Thoracic aorta (tissue), 2 donors: Measurements from ENCODE around the gene GALNT2. TPM values are rescaled to one million over a fixed set of nuclear protein-coding genes. Genes with fewer than 3 reads are reported as not detected.

Source experiments
- ATAC-seq: fragments of 150-250 bp; one replicate; pipeline ENCODE4 v1.8.0; 2017; ENCODE audit warnings: low read depth; ENCODE audit not compliant: insufficient number of reproducible peaks, low FRiP score
- DNase-seq: peaks from one replicate; pipeline ENCODE4 v3.0.0-alpha.2; 2020; ENCODE audit warnings: low spot score
- H3K27ac ChIP-seq, 2 donors: fragments of 200-600 bp; sonication (generic); 1 replicate in 1 of 2; 2 replicates in 1 of 2; pipeline ENCODE4 v1.5.1; 2016; ENCODE audit warnings: mild to moderate bottlenecking in 2 of 2, moderate library complexity in 2 of 2
- H3K27me3 ChIP-seq: fragments of 200-600 bp; sonication (generic); replicated peaks from 2 replicates; pipeline ENCODE4 v1.6.0; 2016; ENCODE audit warnings: mild to moderate bottlenecking; ENCODE audit not compliant: insufficient read depth
- H3K36me3 ChIP-seq: fragments of 200-600 bp; sonication (generic); one replicate; pipeline ENCODE4 v1.5.1; 2016
- H3K4me1 ChIP-seq, 2 donors: fragments of 200-600 bp; sonication (generic); 1 replicate in 1 of 2; 2 replicates in 1 of 2; pipeline versions ENCODE4 v1.5.1 to v1.6.0; 2016; ENCODE audit warnings: low read depth in 2 of 2, mild to moderate bottlenecking in 1 of 2; ENCODE audit not compliant: control insufficient read depth in 1 of 2
- H3K4me3 ChIP-seq: fragments of 200-600 bp; sonication (generic); 2 replicates; pipeline ENCODE4 v1.5.1; 2016; ENCODE audit warnings: mild to moderate bottlenecking
- H3K9me3 ChIP-seq: fragments of 200-600 bp; sonication (generic); 2 replicates; pipeline ENCODE4 v1.5.1; 2016
- CTCF ChIP-seq: fragments of 200-600 bp; sonication (generic); IDR thresholded peaks from one replicate; pipeline ENCODE4 v1.5.1; 2019; ENCODE audit warnings: antibody characterized with exemption
- total RNA-seq, 2 donors: library from RNA; depleted of rRNA; stranded (reverse); fragments of >200 nt; gene quantifications; one replicate each; pipeline versions ENCODE4 v1.1.0 to v1.2.3, GENCODE V29; 2016

The GALNT2 gene
- total RNA-seq, 2 donors from 2014 or later = 113 to 148 TPM

GRCh38 chr1:230278376-230278775, 211.3 kb downstream of the GALNT2 start:
- TF ChIP-seq CTCF = no peak
- H3K9me3 ChIP-seq = no peaks in the 10 kb centered on the region
- H3K4me3 ChIP-seq = no peak overlapping the region
- peaks cover 40% of the 10 kb centered on the region for H3K36me3 ChIP-seq
- H3K4me1 ChIP-seq = peaks cover 7 to 23% of the 10 kb centered on the region in 2 donors
- H3K27me3 ChIP-seq = no peaks in the 10 kb centered on the region
- DNase-seq = no peak
- ATAC-seq = no peak
- H3K27ac ChIP-seq = no peak overlapping the region

- peaks cover 7 to 18% of the 10 kb centered on the region in 2 donors for H3K4me1 ChIP-seq
- no peak for TF ChIP-seq CTCF
- no peaks in the 10 kb centered on the region for H3K9me3 ChIP-seq
- H3K27me3 ChIP-seq = no peaks in the 10 kb centered on the region
- H3K4me3 ChIP-seq = no peak overlapping the region
- H3K27ac ChIP-seq = no peak overlapping the region
- ATAC-seq (no peak), DNase-seq (no peak)
- H3K36me3 ChIP-seq = peaks cover 40% of the 10 kb centered on the region
These were observed 212.0 kb downstream of the GALNT2 start for GRCh38 chr1:230278871-230279582.

GRCh38 chr1:230279583-230279945, 212.5 kb downstream of the GALNT2 start:
- TF ChIP-seq CTCF = no peak
- DNase-seq = no peak
- Histone ChIP-seq H3K27ac (no peak overlapping the region), H3K4me3 (no peak overlapping the region), H3K36me3 (peaks cover 44% of the 10 kb centered on the region), H3K9me3 (no peaks in the 10 kb centered on the region), H3K4me1 (peaks cover 1 to 12% of the 10 kb centered on the region in 2 donors), H3K27me3 (no peaks in the 10 kb centered on the region)
- no peak for ATAC-seq

GRCh38 chr1:230280054-230280795, 213.2 kb downstream of the GALNT2 start:
- DNase-seq = no peak
- ATAC-seq = no peak
- H3K36me3 ChIP-seq = peaks cover 44% of the 10 kb centered on the region
- no peak overlapping the region for H3K4me3 ChIP-seq
- peaks cover 0 to 12% of the 10 kb centered on the region in 2 donors for H3K4me1 ChIP-seq
- no peak overlapping the region for H3K27ac ChIP-seq
- no peaks in the 10 kb centered on the region for H3K9me3 ChIP-seq
- H3K27me3 ChIP-seq = no peaks in the 10 kb centered on the region
- no peak for TF ChIP-seq CTCF

- H3K4me3 ChIP-seq = no peak overlapping the region
- peaks cover 44% of the 10 kb centered on the region for H3K36me3 ChIP-seq
- DNase-seq (no peak), ATAC-seq (no peak)
- no peak overlapping the region for H3K27ac ChIP-seq
- no peaks in the 10 kb centered on the region for H3K27me3 ChIP-seq
- TF ChIP-seq CTCF = no peak
- peaks cover 0 to 12% of the 10 kb centered on the region in 2 donors for H3K4me1 ChIP-seq
- H3K9me3 ChIP-seq = no peaks in the 10 kb centered on the region
These were observed 213.9 kb downstream of the GALNT2 start for GRCh38 chr1:230280906-230281413.
